H1 (cell line): Measurements from ENCODE around the gene MCF2L2. TPM values are rescaled to one million over a fixed set of nuclear protein-coding genes. Genes with fewer than 3 reads are reported as not detected.

Source experiments
- CTCF ChIA-PET: fragments of 300-600 bp; sonication (Branson Sonifier 250); formaldehyde crosslinking; loops from one replicate; lab custom pipeline; 2021; ENCODE audit not compliant: partially characterized antibody; lab: Charles Lee
- POLR2A ChIA-PET: fragments of 300-600 bp; sonication (Branson Sonifier 250); formaldehyde crosslinking; loops from one replicate; lab custom pipeline; 2021; ENCODE audit warnings: inconsistent platforms; ENCODE audit not compliant: partially characterized antibody; lab: Charles Lee
- DNase-seq, 2 experiments: peaks; one replicate each; pipeline versions ENCODE4 v3.0.0 to v3.0.0-alpha.2; 2010 to 2022; ENCODE audit warnings: low spot score in 2 of 2, low read depth in 1 of 2, mixed read lengths in 1 of 2
- FAIRE-seq: peaks from 2 replicates; lab custom pipeline; 2011; peaks lifted over from hg19 to GRCh38; lab: Jason Lieb, UNC
- H2AFZ ChIP-seq: 2 replicates; pipeline ENCODE4 v1.8.1; 2012; ENCODE audit warnings: low read length, inconsistent platforms
- H2AK5ac ChIP-seq: 2 replicates; pipeline ENCODE4 v1.6.1; 2013; ENCODE audit warnings: low read depth, low read length
- H2BK120ac ChIP-seq: replicated peaks from 2 replicates; pipeline ENCODE3; 2013; ENCODE audit warnings: low read depth, low read length, inconsistent platforms
- H2BK12ac ChIP-seq: 2 replicates; pipeline ENCODE4 v1.6.1; 2013; ENCODE audit warnings: low read depth, low read length
- H2BK15ac ChIP-seq: 2 replicates; pipeline ENCODE4 v1.6.1; 2013; ENCODE audit warnings: low read length
- H2BK20ac ChIP-seq: 2 replicates; pipeline ENCODE4 v1.6.1; 2013; ENCODE audit warnings: low read length
- H2BK5ac ChIP-seq: 2 replicates; pipeline ENCODE4 v1.6.1; 2013; ENCODE audit warnings: low read depth, low read length
- H3K14ac ChIP-seq: 2 replicates; pipeline ENCODE4 v1.6.1; 2013; ENCODE audit warnings: inconsistent platforms; ENCODE audit not compliant: insufficient read length
- H3K18ac ChIP-seq: 2 replicates; pipeline ENCODE4 v1.6.1; 2013; ENCODE audit warnings: low read length; ENCODE audit errors: extremely low read depth
- H3K23ac ChIP-seq: 2 replicates; pipeline ENCODE4 v1.6.1; 2013; ENCODE audit warnings: inconsistent platforms; ENCODE audit not compliant: insufficient read length
- H3K23me2 ChIP-seq: 2 replicates; pipeline ENCODE4 v1.6.1; 2013; ENCODE audit warnings: low read depth, low read length
- H3K27ac ChIP-seq: 2 replicates; pipeline ENCODE4 v1.6.1; 2011; ENCODE audit warnings: low read depth, low read length, inconsistent platforms
- H3K27me3 ChIP-seq, 4 experiments: replicated peaks in 1 of 4; 1 replicate in 1 of 4; 2 replicates in 3 of 4; pipeline versions ENCODE4 v1.6.1 to v1.8.1; 2011 to 2013; ENCODE audit warnings: low read length in 3 of 4, mild to moderate bottlenecking in 3 of 4, inconsistent platforms in 2 of 4, mixed read lengths in 2 of 4, moderate library complexity in 1 of 4; ENCODE audit not compliant: control insufficient read depth in 3 of 4, insufficient read depth in 3 of 4; ENCODE audit errors: extremely low read depth in 1 of 4
- H3K36me3 ChIP-seq, 4 experiments: 2 replicates each; pipeline versions ENCODE4 v1.6.1 to v1.8.1; 2011 to 2013; ENCODE audit warnings: mild to moderate bottlenecking in 4 of 4, low read length in 3 of 4, moderate library complexity in 2 of 4, control low read depth in 1 of 4, inconsistent platforms in 1 of 4; ENCODE audit not compliant: insufficient read depth in 4 of 4, control insufficient read depth in 2 of 4
- H3K4ac ChIP-seq: replicated peaks from 2 replicates; pipeline ENCODE3; 2013; ENCODE audit warnings: low read length, low read depth, mixed read lengths, inconsistent platforms; ENCODE audit not compliant: insufficient read length
- H3K4me1 ChIP-seq, 4 experiments: replicated peaks in 1 of 4; 1 replicate in 1 of 4; 2 replicates in 3 of 4; pipeline versions ENCODE4 v1.6.1 to v1.8.1; 2011 to 2013; ENCODE audit warnings: low read length in 3 of 4, inconsistent platforms in 2 of 4, mixed read lengths in 1 of 4; ENCODE audit not compliant: insufficient read depth in 4 of 4, control insufficient read depth in 3 of 4
- H3K4me2 ChIP-seq, 2 experiments: 2 replicates each; pipeline versions ENCODE4 v1.6.1 to v1.8.1; 2011 to 2013; ENCODE audit warnings: low read depth in 2 of 2, low read length in 2 of 2, control low read depth in 1 of 2, inconsistent platforms in 1 of 2, mild to moderate bottlenecking in 1 of 2; ENCODE audit not compliant: insufficient read depth in 1 of 2
- H3K4me3 ChIP-seq, 4 experiments: fragments of 200-600, 300-600 bp in 1 of 4; sonication (generic), shearing (Covaris generic), sonication (Bioruptor Twin) in 1 of 4; 2 replicates each; pipeline versions ENCODE4 v1.5.1 to v1.8.1; 2011 to 2016; ENCODE audit warnings: low read length in 4 of 4, low read depth in 3 of 4, control low read depth in 2 of 4, inconsistent platforms in 2 of 4, mild to moderate bottlenecking in 2 of 4, mixed read lengths in 1 of 4, moderate library complexity in 1 of 4; ENCODE audit not compliant: insufficient read depth in 2 of 4; ENCODE audit errors: extremely low read depth in 1 of 4
- H3K56ac ChIP-seq: replicated peaks from 2 replicates; pipeline ENCODE3; 2013; ENCODE audit warnings: low read depth, mild to moderate bottlenecking, mixed read lengths, low read length, inconsistent platforms; ENCODE audit not compliant: insufficient read length
- H3K79me1 ChIP-seq: 2 replicates; pipeline ENCODE4 v1.6.1; 2013; ENCODE audit warnings: low read depth, low read length, control low read depth
- H3K79me2 ChIP-seq, 2 experiments: 2 replicates each; pipeline versions ENCODE4 v1.6.1 to v1.8.1; 2012 to 2013; ENCODE audit warnings: low read length in 2 of 2, mild to moderate bottlenecking in 2 of 2, inconsistent platforms in 1 of 2; ENCODE audit not compliant: insufficient read depth in 2 of 2, control insufficient read depth in 1 of 2
- H3K9ac ChIP-seq, 4 experiments: replicated peaks in 1 of 4; 1 replicate in 1 of 4; 2 replicates in 3 of 4; pipeline versions ENCODE4 v1.6.1 to v1.8.1; 2011 to 2013; ENCODE audit warnings: low read depth in 3 of 4, low read length in 3 of 4, control low read depth in 2 of 4, mild to moderate bottlenecking in 2 of 4, moderate library complexity in 2 of 4, inconsistent platforms in 1 of 4; ENCODE audit errors: extremely low read depth in 1 of 4
- H3K9me3 ChIP-seq, 2 experiments: 2 replicates each; pipeline versions ENCODE4 v1.6.1 to v1.8.1; 2012 to 2013; ENCODE audit warnings: mild to moderate bottlenecking in 2 of 2, moderate library complexity in 2 of 2, control low read depth in 1 of 2, inconsistent platforms in 1 of 2, low read depth in 1 of 2, low read length in 1 of 2, mixed read lengths in 1 of 2; ENCODE audit not compliant: insufficient read depth in 2 of 2
- H4K20me1 ChIP-seq, 2 experiments: replicated peaks in 1 of 2; 2 replicates each; pipeline versions ENCODE3 to v1.8.1; 2011 to 2013; ENCODE audit warnings: inconsistent platforms in 2 of 2, low read length in 2 of 2, mild to moderate bottlenecking in 1 of 2; ENCODE audit not compliant: insufficient read depth in 2 of 2, control insufficient read depth in 1 of 2
- H4K5ac ChIP-seq: 2 replicates; pipeline ENCODE4 v1.6.1; 2013; ENCODE audit warnings: low read length, low read depth, mixed read lengths, inconsistent platforms; ENCODE audit not compliant: insufficient read length
- H4K8ac ChIP-seq: 2 replicates; pipeline ENCODE4 v1.8.0; 2013; ENCODE audit warnings: mild to moderate bottlenecking, moderate library complexity, low read length, inconsistent platforms; ENCODE audit not compliant: insufficient read depth; ENCODE audit errors: extremely low read depth
- H4K91ac ChIP-seq: replicated peaks from 2 replicates; pipeline ENCODE3; 2013; ENCODE audit warnings: low read length, mixed read lengths, inconsistent platforms; ENCODE audit not compliant: insufficient read length
- SIN3A ChIP-seq, 2 experiments: IDR thresholded peaks in 1 of 2; conservative IDR thresholded peaks in 1 of 2; 2 replicates each; pipeline ENCODE4 v1.6.1; 2011 to 2012; ENCODE audit warnings: low read length in 2 of 2, improper control_type of control experiment in 1 of 2, low read depth in 1 of 2, mild to moderate bottlenecking in 1 of 2
- SP1 ChIP-seq: IDR thresholded peaks from 2 replicates; pipeline ENCODE4 v1.6.1; 2011; ENCODE audit warnings: low read depth, low read length
- WGBS, 2 experiments: shearing (Covaris generic) in 1 of 2; methylation state at CpG; one replicate each; pipeline versions ENCODE4 v1.1.6 to v1.1.7; 2013 to 2015; ENCODE audit warnings: low lambda C conversion rate in 2 of 2, mixed read lengths in 2 of 2, inconsistent platforms in 1 of 2, low coverage in 1 of 2, missing lambda C conversion rate in 1 of 2; ENCODE audit not compliant: insufficient replicate concordance in 2 of 2, insufficient coverage in 1 of 2, insufficient read length in 1 of 2; ENCODE audit errors: extremely low coverage in 1 of 2, missing lambda C conversion rate in 1 of 2; 5-methylcytosine and 5-hydroxymethylcytosine counted together
- polyA plus RNA-seq, 7 experiments: library from polyadenylated mRNA; depleted of rRNA in 3 of 7; stranded (reverse) in 5 of 7; unstranded in 2 of 7; fragments of >200 nt in 5 of 7; fragments of 200-250 nt in 2 of 7; gene quantifications; 1 replicate in 5 of 7; 2 replicates in 1 of 7; 4 replicates in 1 of 7; pipeline versions ENCODE4 v1.2.1 to v1.2.3, GENCODE V29; 2011 to 2013; ENCODE audit warnings: missing spikeins in 2 of 7, mixed read lengths in 2 of 7
- total RNA-seq: library from RNA; stranded (reverse); fragmentation: NEBNext Ultra II Directional; extraction: Animal tissue kit (Norgen Biotek cat#: 25700); gene quantifications from 2 replicates; pipeline ENCODE4 v1.2.1, GENCODE V29; 2021

MCF2L2 gene
- total and polyA plus RNA-seq, 2 of the 8 experiments (the other 6 are each of a cell fraction or from before 2014, with no cell fraction given): 4.1 to 13.7 TPM

- no peaks in the 10 kb centered on the region for H3K9me3 ChIP-seq
- H3K23ac ChIP-seq: no peak overlapping the region
- no peak overlapping the region for H2AK5ac ChIP-seq
- no peak overlapping the region for H2BK20ac ChIP-seq
- H3K79me2 ChIP-seq: no peaks in the 10 kb centered on the region
- no peak overlapping the region for H2BK5ac ChIP-seq
- H3K4me2 ChIP-seq: no peak overlapping the region
- no peak overlapping the region for H3K4ac ChIP-seq
- CTCF ChIA-PET: interaction anchor here (1.0 to 1.5 kb wide), 3 partner anchors 11 to 359 kb away, joined by 3 to 8 read pairs (median 3); partner anchors contain the start of gene MAP6D1
- H3K27me3 ChIP-seq: no peaks in the 10 kb centered on the region
- no peak overlapping the region for H2AFZ ChIP-seq
- H3K14ac ChIP-seq: no peak overlapping the region
- H3K79me1 ChIP-seq: no peaks in the 10 kb centered on the region
- H2BK15ac ChIP-seq: no peak overlapping the region
- H2BK120ac ChIP-seq: no peak overlapping the region
- no peak overlapping the region for H3K4me3 ChIP-seq
- no peak for FAIRE-seq
- POLR2A ChIA-PET: no interaction called here
- no peaks in the 10 kb centered on the region for H4K20me1 ChIP-seq
- TF ChIP-seq SP1 (no peak), SIN3A (conservative IDR thresholded peaks at IDR 0.05 in 1 of 2, IDR thresholded peaks at IDR 0.05 in 1 of 2; ENCODE audit: low read depth in 1 of 2, low read length in 2 of 2) (peak; percentile 68 to 73; a peak in 1 of 4 replicates)
- TF ChIP-seq, all 59 proteins: peak for 1
- no peak overlapping the region for H4K5ac ChIP-seq
- DNase-seq: peak in 1 of 2 experiments; percentile 35
- WGBS, 2 experiments: 87% methylated on average over 3 of the region's 3 CpGs; no CpG with 5 or more reads in 1 of the 2 experiments
- H3K18ac ChIP-seq: no peak overlapping the region
- no peak overlapping the region for H4K91ac ChIP-seq
- no peak overlapping the region for H4K8ac ChIP-seq
- no peak overlapping the region for H3K9ac ChIP-seq
- no peaks in the 10 kb centered on the region for H3K23me2 ChIP-seq
- no peaks in the 10 kb centered on the region for H3K36me3 ChIP-seq
- no peaks in the 10 kb centered on the region for H3K4me1 ChIP-seq
- no peak overlapping the region for H3K27ac ChIP-seq
- no peak overlapping the region for H3K56ac ChIP-seq
- no peak overlapping the region for H2BK12ac ChIP-seq
Measured at GRCh38 chr3:183466575-183466974, 38.2 kb upstream of the MCF2L2 start.
